NCI-H2081 treated with DMSO at 0.1 percent for 48 hours (cell line): Measurements from ENCODE around the gene PAX3.

Experiments
- DNase-seq: peaks from one replicate; lab custom pipeline; 2025; lab: John Stamatoyannopoulos, UW

The PAX3 gene

DNA sequence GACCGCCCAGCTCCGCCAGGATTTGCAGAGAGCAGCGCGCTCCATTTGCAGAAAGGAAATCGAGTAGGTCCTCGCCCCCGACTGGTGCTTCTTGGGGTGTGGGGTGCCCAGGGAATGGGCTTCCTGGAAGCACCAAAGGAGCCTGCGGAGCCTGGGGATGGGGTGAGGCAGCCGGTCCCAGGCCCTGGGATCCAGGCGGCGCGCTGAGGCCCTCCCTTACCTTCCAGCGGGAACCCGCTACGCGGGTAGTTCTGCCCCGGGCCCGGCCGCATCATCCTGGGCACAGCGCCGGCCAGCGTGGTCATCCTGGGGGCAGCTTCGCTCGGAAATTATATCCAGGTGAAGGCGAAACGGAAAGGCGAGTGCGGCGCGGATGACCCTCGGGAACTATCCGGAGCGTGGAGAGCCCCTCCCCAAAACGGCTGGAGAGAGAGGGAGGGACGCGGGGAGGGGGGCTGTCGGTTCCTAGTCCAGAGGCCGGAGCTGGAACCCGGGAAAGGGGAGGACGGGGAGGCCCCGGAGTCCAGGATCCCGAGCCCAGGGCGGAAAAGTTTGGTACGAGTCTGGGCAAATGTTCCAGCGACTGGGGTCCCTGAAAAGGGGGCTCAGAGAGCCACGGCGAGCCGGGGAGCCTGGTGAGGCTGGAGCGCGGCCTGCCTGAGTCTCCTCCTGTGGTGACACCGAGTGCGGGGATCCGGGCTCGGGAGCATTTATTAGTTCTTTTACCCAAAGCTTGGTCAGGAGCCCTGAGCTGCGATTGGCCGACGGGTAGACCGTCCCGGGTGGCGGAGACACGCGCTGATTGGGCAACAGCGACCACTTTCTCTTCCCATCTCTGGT is at the start of gene PAX3:
TSS of gene PAX3 (minus strand) at position 688 of the 840 bp plus-strand sequence. CDS start at position 305, 383 bp downstream.
- peak; percentile 24 for DNase-seq

DNA sequence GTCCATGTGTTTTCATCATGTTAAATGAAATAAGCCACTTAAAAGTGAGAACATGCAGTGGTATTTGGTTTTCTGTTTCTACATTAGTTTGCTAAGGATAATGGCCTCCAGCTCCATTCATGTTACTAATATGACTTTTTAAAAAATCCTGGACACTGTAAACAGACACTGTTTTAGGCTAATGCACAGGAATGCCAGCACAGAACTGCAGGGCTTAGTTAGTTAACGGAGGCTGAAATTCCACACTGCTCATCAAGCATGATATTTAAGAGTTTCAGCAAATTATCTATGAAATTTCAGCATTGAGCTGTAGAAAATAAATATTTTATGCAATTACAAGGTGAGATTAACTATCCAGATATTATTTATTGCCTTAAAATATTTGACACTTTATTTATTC is 42.5 kb upstream of the PAX3 start:
- no peak for DNase-seq

DNA sequence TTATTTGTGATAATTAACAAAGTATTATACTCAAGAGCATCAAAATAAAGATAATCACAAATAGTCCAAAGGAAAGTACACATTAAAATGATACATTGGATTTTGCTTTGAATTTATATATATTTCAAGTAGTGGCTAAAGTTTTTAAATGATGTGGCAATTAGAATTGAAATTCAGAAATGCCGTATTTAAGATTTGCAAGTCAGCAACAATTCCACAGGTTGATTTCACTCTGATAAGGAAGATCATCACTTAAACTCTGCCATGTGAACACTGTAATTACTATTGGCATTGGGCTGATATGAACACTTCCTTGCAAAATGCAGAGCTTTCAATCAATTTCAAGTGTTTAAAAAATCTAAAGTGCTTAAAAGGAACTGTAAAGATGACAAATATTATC is 39.6 kb upstream of the PAX3 start:
- no peak for DNase-seq

- DNase-seq = no peak
Measured at GRCh38 chr2:222336931-222337330, 38.1 kb upstream of the PAX3 start.

DNA sequence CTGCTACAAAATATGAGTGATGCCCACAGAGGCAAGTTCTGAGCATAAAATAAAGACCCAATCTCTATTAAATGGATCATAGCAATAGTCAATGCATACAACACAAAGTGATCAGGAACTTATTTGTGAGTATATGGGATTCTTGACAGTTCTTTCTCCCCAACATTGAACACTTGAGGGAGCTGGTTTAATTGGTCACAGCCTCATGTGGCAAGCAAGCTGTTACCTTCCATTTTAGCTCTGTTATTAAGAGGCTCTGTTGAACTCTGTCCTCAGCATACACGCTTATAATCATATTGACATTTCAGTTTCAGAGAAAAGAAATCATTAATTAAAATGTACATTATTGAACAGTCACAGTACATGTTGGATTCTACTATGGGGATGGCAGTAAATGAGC is 37.6 kb upstream of the PAX3 start:
- DNase-seq = no peak

DNA sequence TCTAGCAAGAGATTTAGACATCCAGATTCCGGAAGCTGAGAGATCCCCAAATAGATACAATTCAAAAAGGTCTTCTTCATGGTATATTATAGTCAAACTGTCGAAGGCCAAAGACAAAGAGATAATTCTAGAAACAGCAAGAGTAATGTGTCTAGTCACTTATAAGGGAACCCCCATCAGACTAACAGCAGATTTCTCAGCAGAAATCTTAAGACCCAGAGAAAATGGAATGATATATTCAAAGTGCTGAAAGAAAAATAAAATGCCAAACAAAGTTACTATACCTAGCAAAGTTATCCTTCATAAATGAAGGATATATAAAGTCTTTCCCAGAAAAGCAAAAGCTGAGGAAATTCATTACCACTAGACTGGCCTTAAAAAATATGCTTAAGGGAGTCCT is 36.1 kb upstream of the PAX3 start:
- DNase-seq = no peak

GRCh38 chr2:222333397-222333796 is 34.6 kb upstream of the PAX3 start:
- no peak for DNase-seq

DNA sequence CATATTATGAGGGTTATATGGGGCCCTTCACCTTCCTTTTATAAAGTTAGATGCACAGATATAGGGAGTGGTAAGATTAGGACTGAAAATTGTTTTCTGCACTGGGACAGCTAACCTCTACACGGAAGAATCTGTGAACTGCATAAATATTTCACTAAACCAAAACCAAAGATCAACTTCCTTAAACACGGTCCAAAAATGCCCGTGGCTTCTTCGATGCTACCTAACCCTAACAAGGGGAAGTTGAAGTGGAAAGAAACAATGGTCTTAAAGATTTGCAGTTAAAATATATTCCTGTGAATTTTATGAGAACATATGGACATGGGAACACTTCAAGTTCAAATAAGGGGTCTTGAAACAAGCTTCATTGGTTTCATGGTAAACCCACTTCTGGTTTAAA is 33.3 kb upstream of the PAX3 start:
- DNase-seq = no peak

- DNase-seq = no peak
Measured at GRCh38 chr2:222330910-222331309, 32.1 kb upstream of the PAX3 start.

GRCh38 chr2:222322236-222322635 is 23.4 kb upstream of the PAX3 start:
- DNase-seq = no peak

DNA sequence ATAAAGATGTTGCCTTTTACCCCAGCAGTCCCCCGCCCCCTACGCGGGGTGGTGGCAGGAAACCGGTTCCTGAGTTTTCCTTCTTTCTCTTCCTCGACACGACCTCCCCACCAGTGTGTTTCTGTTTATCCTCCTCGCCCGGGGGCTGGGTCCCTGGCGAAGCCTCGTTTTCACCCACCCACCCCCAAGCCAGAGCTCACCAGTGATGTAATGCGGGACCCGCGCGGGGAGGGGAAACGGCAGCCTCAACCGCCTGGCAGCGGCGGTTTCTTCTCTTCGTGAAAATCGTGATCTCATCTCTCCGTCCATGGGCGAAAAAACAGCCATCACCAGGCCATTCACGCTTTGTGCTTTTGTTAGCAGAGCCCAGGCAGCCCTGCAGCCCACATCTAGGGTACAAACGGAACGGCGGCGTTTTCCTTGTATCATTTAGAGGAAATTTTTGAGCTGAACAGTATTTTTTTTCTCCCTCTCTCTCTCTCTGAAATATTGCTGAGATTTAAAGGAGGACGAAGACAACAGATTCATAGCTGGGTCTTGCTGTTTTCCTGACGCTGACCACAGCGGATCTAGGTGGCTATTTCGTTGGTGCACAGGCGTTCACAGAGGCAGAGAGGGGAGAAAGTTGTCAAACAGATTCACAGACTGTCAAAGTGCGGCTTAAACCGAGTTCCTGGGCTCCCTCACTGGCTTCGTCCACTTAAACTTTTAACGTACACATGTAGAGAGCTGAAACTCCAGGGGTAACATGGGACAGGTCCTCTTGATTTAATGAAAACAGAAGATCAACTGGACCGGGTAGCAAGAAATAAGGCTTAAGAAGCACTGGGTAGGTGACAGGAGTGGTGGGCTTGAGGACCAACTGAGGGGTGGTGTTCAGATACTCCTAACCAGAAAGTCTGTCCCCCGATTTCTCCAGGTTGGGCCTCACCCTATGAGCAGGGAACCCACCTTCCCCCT is 21.9 kb upstream of the PAX3 start:
- DNase-seq = no peak

- no peak for DNase-seq
Measured at GRCh38 chr2:222319586-222320435, 21.0 kb upstream of the PAX3 start.

DNA sequence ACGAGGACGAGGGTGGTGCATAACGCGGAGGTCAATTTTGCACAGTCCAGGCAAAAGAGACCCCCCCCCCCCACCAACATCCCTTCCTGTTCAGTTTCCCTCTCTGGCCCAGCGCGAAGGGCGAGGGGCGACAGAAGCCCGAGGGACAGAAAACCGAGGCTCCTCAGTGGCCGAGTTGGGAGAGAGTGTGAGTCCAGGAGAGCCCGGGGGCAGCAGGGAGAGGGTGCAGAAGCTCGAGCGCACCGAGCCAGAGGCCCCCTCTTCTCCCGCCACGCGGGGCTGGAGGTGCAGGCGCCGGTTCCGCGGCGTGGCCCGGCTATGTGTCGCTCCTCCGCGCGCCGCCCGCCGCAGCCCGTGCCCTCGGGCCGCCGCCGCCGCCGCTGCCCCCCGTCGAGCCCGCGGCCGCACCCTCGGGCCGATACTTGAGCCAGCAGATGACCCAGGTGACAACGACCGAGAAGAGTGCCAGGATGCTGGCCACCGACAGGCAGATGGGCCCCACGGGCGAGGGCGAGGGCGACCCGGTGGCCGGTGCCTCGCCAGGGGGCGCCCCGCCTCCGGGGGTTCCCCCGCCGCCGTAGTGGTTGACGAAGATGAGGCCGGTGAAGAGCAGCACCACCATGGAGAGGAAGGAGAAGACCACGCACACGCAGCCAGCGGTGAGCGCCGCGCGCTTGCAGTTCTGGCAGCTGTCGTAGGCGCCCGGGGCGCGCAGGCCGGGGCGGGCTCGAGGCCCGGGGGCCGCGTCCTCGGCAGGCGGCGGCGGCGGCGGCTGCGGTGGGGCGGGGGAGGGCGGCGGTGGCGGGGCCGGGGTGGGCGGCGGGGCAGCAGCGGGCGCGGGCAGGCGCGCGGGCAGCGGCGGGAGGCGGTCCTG is 20.2 kb upstream of the PAX3 start:
- no peak for DNase-seq

- DNase-seq = peak; percentile 83
Measured at GRCh38 chr2:222318026-222318711, 19.4 kb upstream of the PAX3 start.

DNA sequence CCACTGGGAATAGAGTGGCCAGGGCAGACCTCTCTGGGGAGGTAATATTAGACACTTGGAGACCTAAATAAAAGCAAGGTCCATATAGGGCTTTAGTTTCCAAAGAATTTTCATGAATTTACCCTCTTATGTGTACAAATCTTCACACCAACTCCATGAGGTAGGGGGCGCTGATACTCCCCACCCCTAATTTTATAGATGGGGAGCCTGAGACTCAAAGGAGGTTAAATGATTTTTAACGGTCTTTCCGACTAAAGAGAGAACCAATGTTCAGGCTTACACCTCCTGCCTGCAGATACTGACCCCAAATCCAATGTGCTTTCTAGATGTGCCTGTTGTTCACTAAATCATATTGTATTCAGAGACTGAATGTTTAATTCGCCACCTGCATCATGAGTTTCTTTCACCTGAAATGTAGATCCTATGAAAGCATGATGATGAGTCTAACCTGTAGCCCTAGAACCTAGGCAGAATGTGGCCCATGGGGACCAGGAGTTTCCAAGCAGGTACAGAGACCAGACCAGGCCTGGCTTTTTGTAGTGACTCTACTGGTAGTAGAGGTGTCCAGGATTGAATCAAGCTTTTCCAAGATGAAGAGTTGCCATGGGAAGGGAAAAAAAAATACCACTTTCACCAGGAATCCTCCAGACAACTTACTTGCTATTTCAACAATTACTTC is 16.8 kb upstream of the PAX3 start:
- no peak for DNase-seq

- no peak for DNase-seq
Measured at GRCh38 chr2:222313816-222314215, 15.0 kb upstream of the PAX3 start.

DNA sequence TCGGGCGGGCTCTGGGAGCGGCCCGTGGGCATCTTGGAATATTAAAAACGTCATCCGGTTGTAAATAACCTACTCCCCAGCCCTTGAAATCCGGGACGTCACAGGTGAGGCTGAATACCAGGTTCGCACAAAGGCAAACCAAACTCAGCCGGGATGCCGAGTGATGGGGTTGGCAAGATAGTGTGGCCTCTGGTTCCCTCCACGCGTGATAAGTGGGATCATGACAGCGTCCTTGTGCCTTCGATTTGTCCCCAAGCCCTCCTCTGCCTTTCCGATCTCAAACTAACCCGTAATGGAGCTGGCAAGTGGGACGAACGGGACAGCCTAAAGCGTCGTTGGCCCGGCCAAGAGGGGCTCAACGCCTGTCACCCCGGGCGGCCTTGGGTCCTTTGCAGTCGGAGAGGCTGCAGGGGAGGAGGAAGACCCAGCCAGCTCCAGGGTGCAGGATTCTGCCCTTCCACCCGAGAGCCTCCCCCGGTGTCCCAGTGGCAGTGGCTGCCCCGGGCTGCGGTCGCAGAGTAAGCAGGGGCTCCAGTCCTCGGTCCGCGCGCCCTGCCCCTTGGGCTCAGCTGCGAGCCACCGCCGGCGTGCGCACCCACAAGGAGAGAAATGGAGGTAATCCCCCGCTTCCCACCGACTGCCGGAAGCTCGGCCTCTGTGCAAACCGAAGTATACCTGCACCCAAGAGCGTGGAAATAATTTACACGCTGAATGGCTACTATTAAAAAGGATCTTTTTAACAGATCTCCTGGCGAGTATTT is 13.4 kb upstream of the PAX3 start:
- no peak for DNase-seq

GRCh38 chr2:222311319-222311977 is 12.7 kb upstream of the PAX3 start:
- DNase-seq = no peak
